ENCODE measurements around the gene HSPA12B. TPM values are rescaled to one million over a fixed set of nuclear protein-coding genes. Genes with fewer than 3 reads are reported as not detected.
A peak's percentile ranks its signal among the peaks of the same experiment; 100 is the strongest.

Gene HSPA12B
- total RNA-seq, 1 experiment from 2014 or later, result 2.7 TPM

DNA sequence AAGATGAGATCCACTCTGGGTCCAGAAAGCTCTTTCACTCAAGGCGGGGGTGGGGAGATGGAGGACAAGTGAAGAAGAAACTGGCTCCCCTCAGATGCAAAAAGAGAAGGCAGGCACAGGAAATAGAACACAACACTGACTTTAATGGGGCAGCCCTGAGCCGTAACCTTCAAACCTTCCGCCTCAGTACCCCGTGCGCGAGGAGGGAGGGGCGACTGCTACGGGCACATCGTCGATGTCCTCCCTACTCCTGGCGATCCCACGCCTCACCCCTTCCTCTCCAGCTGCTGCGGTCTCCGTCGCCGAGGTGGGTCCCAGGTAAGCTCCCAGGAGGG, 44.9 kb downstream of the HSPA12B start:
- TF ChIP-seq, protein P1, sequence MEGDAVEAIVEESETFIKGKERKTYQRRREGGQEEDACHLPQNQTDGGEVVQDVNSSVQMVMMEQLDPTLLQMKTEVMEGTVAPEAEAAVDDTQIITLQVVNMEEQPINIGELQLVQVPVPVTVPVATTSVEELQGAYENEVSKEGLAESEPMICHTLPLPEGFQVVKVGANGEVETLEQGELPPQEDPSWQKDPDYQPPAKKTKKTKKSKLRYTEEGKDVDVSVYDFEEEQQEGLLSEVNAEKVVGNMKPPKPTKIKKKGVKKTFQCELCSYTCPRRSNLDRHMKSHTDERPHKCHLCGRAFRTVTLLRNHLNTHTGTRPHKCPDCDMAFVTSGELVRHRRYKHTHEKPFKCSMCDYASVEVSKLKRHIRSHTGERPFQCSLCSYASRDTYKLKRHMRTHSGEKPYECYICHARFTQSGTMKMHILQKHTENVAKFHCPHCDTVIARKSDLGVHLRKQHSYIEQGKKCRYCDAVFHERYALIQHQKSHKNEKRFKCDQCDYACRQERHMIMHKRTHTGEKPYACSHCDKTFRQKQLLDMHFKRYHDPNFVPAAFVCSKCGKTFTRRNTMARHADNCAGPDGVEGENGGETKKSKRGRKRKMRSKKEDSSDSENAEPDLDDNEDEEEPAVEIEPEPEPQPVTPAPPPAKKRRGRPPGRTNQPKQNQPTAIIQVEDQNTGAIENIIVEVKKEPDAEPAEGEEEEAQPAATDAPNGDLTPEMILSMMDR (conservative IDR thresholded peaks at IDR 0.05), result no peak
- no CpG with 5 or more reads among the region's 16 CpGs for WGBS (ENCODE audit: extremely low coverage, insufficient read length, low lambda C conversion rate)
- H3K23me2 ChIP-seq (ENCODE audit: insufficient read length, low read depth, low read length, poor library complexity, severe bottlenecking), result peaks cover 14% of the 10 kb centered on the region
- no peak overlapping the region for H4K5ac ChIP-seq (ENCODE audit: insufficient read length, low read depth, low read length)
- peaks cover 59% of the 10 kb centered on the region for H3K27me3 Mint-ChIP-seq (ENCODE audit: low read depth)
- H2BK12ac ChIP-seq (ENCODE audit: insufficient read length, low read depth, low read length), result no peak overlapping the region
- no peak for DNase-seq
- no peak overlapping the region for H4K8ac ChIP-seq (replicated peaks; ENCODE audit: insufficient read length, low read depth, low read length)
- H2AFZ ChIP-seq (ENCODE audit: low read length), result no peak overlapping the region
- no peak overlapping the region for H3K18ac ChIP-seq (ENCODE audit: insufficient read length, low read depth, low read length)
- H3K79me2 ChIP-seq (ENCODE audit: insufficient read depth, low read length), result no peaks in the 10 kb centered on the region
- no peaks in the 10 kb centered on the region for H3K79me1 ChIP-seq (ENCODE audit: insufficient read depth, low read depth, low read length, poor library complexity, severe bottlenecking)
- H4K20me1 ChIP-seq (ENCODE audit: control insufficient read depth, insufficient read depth, insufficient read length), result no peaks in the 10 kb centered on the region
- H2BK120ac ChIP-seq (ENCODE audit: low read depth, low read length, poor library complexity, severe bottlenecking), result no peak overlapping the region
- peak overlapping the region; percentile 82; the same call in 1 of the 2 replicates for H3K14ac ChIP-seq (ENCODE audit: insufficient read depth, low read length)
- no peak overlapping the region for H2AK5ac ChIP-seq (ENCODE audit: insufficient read length, low read length)
- H2BK15ac ChIP-seq (ENCODE audit: low read depth, low read length), result no peak overlapping the region
- peak overlapping the region; percentile 70 for H3K4me2 ChIP-seq (ENCODE audit: insufficient read depth, insufficient read length, low read length)
- H3K27ac ChIP-seq (ENCODE audit: insufficient read length, low read depth, low read length), result no peak overlapping the region
- no peak overlapping the region for H2BK5ac ChIP-seq (ENCODE audit: insufficient read length, low read length)
- H3K23ac ChIP-seq (ENCODE audit: insufficient read length, low read depth, low read length), result no peak overlapping the region
- no peaks in the 10 kb centered on the region for H3K9me3 Mint-ChIP-seq
- H2BK20ac ChIP-seq (ENCODE audit: low read depth, low read length, poor library complexity, severe bottlenecking), result no peak overlapping the region
- H3K27ac Mint-ChIP-seq, result peak overlapping the region in 1 of 3 experiments; percentile 86; a peak in 1 of 7 replicates
- peaks cover 15 to 26% of the 10 kb centered on the region in 2 experiments for H3K4me1 Mint-ChIP-seq
- peaks cover 2% of the 10 kb centered on the region; the same call in 1 of the 2 replicates for H3K27me3 ChIP-seq (ENCODE audit: insufficient read depth, low read length)
- no peak overlapping the region for H3T11ph ChIP-seq (ENCODE audit: low read length)
- H3K9ac ChIP-seq (ENCODE audit: extremely low read depth, insufficient read length, low read length), result no peak overlapping the region
- H3K36me3 Mint-ChIP-seq (ENCODE audit: insufficient read depth in 1 of 3, low read depth in 3 of 3), result no peaks in the 10 kb centered on the region; a peak in 1 of 7 replicates
- no peaks in the 10 kb centered on the region for H3K9me3 ChIP-seq (ENCODE audit: control insufficient read depth, low read depth, low read length)
- H3K4me1 ChIP-seq (ENCODE audit: insufficient read depth, low read length), result no peaks in the 10 kb centered on the region; the same call in 1 of the 2 replicates
- H3K4me3 Mint-ChIP-seq, result peak overlapping the region; percentile 72 to 82
- H3K56ac ChIP-seq (ENCODE audit: insufficient read length, low read depth, low read length), result no peak overlapping the region
- H3K4ac ChIP-seq (ENCODE audit: low read depth, low read length), result no peak overlapping the region
- H4K91ac ChIP-seq (ENCODE audit: insufficient read length, low read depth, low read length), result no peak overlapping the region

Measured in H9 (cell line).